Type B pancreatic cell (in vitro differentiated cells): Measurements from ENCODE around the gene RNF141. TPM values are rescaled to one million over a fixed set of nuclear protein-coding genes. Genes with fewer than 3 reads are reported as not detected.

ENCODE experiments used
- DNase-seq: peaks from one replicate; pipeline ENCODE4 v3.0.0; 2021; ENCODE audit warnings: mixed read lengths; ENCODE audit not compliant: unreplicated experiment; ENCODE audit errors: extremely low spot score
- H3K27ac Mint-ChIP-seq: 2 replicates; pipeline ENCODE4 v1.8.0; 2021; ENCODE audit warnings: mild to moderate bottlenecking, mixed read lengths
- H3K27me3 Mint-ChIP-seq: 2 replicates; pipeline ENCODE4 v1.8.0; 2021; ENCODE audit warnings: mixed read lengths
- H3K36me3 Mint-ChIP-seq: 2 replicates; pipeline ENCODE4 v1.8.0; 2021; ENCODE audit warnings: mixed read lengths
- H3K4me1 Mint-ChIP-seq: one replicate; pipeline ENCODE4 v1.8.0; 2021; ENCODE audit warnings: mixed read lengths; ENCODE audit not compliant: unreplicated experiment
- H3K4me3 Mint-ChIP-seq: 2 replicates; pipeline ENCODE4 v1.8.0; 2021; ENCODE audit warnings: mild to moderate bottlenecking, mixed read lengths
- H3K9me3 Mint-ChIP-seq: 2 replicates; pipeline ENCODE4 v1.8.0; 2021; ENCODE audit warnings: mixed read lengths
- total RNA-seq: library from RNA; stranded (reverse); gene quantifications from 2 replicates; pipeline ENCODE4 v1.2.1, GENCODE V29; 2021; ENCODE audit warnings: low replicate concordance
- TF ChIP-seq, protein P1 (sequence below): fragments of 200-600 bp; sonication (generic); conservative IDR thresholded peaks from 2 replicates; pipeline ENCODE4 v1.5.0; 2021; ENCODE audit warnings: antibody characterized with exemption, mild to moderate bottlenecking

Gene RNF141
- total RNA-seq, 1 donor from 2014 or later, result 43.2 TPM

- peaks cover 6% of the 10 kb centered on the region for H3K4me1 Mint-ChIP-seq
- TF ChIP-seq, protein P1, sequence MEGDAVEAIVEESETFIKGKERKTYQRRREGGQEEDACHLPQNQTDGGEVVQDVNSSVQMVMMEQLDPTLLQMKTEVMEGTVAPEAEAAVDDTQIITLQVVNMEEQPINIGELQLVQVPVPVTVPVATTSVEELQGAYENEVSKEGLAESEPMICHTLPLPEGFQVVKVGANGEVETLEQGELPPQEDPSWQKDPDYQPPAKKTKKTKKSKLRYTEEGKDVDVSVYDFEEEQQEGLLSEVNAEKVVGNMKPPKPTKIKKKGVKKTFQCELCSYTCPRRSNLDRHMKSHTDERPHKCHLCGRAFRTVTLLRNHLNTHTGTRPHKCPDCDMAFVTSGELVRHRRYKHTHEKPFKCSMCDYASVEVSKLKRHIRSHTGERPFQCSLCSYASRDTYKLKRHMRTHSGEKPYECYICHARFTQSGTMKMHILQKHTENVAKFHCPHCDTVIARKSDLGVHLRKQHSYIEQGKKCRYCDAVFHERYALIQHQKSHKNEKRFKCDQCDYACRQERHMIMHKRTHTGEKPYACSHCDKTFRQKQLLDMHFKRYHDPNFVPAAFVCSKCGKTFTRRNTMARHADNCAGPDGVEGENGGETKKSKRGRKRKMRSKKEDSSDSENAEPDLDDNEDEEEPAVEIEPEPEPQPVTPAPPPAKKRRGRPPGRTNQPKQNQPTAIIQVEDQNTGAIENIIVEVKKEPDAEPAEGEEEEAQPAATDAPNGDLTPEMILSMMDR, result no peak
- no peaks in the 10 kb centered on the region for H3K9me3 Mint-ChIP-seq
- no peaks in the 10 kb centered on the region for H3K27me3 Mint-ChIP-seq
- no peak overlapping the region for H3K4me3 Mint-ChIP-seq
- no peak for DNase-seq
- H3K36me3 Mint-ChIP-seq, result no peaks in the 10 kb centered on the region
- no peak overlapping the region for H3K27ac Mint-ChIP-seq
Measured at GRCh38 chr11:10480026-10480425, 61.0 kb downstream of the RNF141 start.

GRCh38 chr11:10478574-10479550 lies 62.1 kb downstream of the RNF141 start:
- Mint-ChIP-seq H3K27ac (no peak overlapping the region), H3K9me3 (no peaks in the 10 kb centered on the region), H3K4me3 (no peak overlapping the region), H3K27me3 (no peaks in the 10 kb centered on the region), H3K36me3 (no peaks in the 10 kb centered on the region), H3K4me1 (peaks cover 6% of the 10 kb centered on the region)
- TF ChIP-seq, protein P1, result no peak
- DNase-seq, result no peak

- Mint-ChIP-seq H3K4me1 (peaks cover 6% of the 10 kb centered on the region), H3K9me3 (no peaks in the 10 kb centered on the region), H3K36me3 (no peaks in the 10 kb centered on the region), H3K27ac (no peak overlapping the region), H3K4me3 (no peak overlapping the region), H3K27me3 (no peaks in the 10 kb centered on the region)
- TF ChIP-seq, protein P1, result no peak
- no peak for DNase-seq
Measured at GRCh38 chr11:10478066-10478465, 62.9 kb downstream of the RNF141 start.

DNA sequence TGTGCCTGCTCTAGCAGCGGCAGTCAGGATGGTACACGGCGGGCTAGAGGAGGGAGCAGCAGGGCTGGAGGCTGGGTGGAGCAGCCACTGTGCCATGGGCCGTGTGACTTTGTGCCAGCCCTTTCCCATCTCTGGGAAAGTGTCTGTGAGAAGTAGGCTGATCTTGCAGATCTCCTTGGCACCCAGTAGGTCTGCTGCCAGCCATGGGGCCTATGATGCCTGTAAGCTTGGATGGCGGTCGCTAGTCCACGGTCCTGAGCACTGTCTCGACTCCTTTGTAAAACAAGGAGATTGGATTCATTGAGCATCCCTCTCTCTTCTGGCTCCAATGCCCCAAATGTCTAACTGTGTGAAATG lies 63.3 kb downstream of the RNF141 start:
- Mint-ChIP-seq H3K27ac (no peak overlapping the region), H3K9me3 (no peaks in the 10 kb centered on the region), H3K4me3 (no peak overlapping the region), H3K36me3 (no peaks in the 10 kb centered on the region), H3K27me3 (no peaks in the 10 kb centered on the region), H3K4me1 (peaks cover 6% of the 10 kb centered on the region)
- no peak for DNase-seq
- TF ChIP-seq, protein P1, result no peak

GRCh38 chr11:10476927-10477689 lies 63.9 kb downstream of the RNF141 start:
- H3K27ac Mint-ChIP-seq, result no peak overlapping the region
- no peaks in the 10 kb centered on the region for H3K36me3 Mint-ChIP-seq
- H3K27me3 Mint-ChIP-seq, result no peaks in the 10 kb centered on the region
- DNase-seq, result no peak
- no peak overlapping the region for H3K4me3 Mint-ChIP-seq
- H3K9me3 Mint-ChIP-seq, result no peaks in the 10 kb centered on the region
- TF ChIP-seq, protein P1, result no peak
- peaks cover 6% of the 10 kb centered on the region for H3K4me1 Mint-ChIP-seq
